ENCODE results near the gene TRPT1. TPM values are rescaled to one million over a fixed set of nuclear protein-coding genes. Genes with fewer than 3 reads are reported as not detected.

The TRPT1 gene
- total and polyA plus RNA-seq, 2 experiments from 2014 or later, result 36.9 to 52.2 TPM

- TF ChIP-seq CREB1 (CRISPR knock-in tag; IDR thresholded peaks at IDR 0.05; ENCODE audit: low read depth) (no peak), ZNF114 (CRISPR knock-in tag; IDR thresholded peaks at IDR 0.05) (no peak), JUNB (IDR thresholded peaks at IDR 0.05; ENCODE audit: unreplicated experiment) (no peak), EZH2 (IDR thresholded peaks at IDR 0.05; ENCODE audit: low read depth, unreplicated experiment) (no peak), ZNF331 (CRISPR knock-in tag; IDR thresholded peaks at IDR 0.05; ENCODE audit: low read depth) (no peak), STAT1 (IDR thresholded peaks at IDR 0.05; ENCODE audit: unreplicated experiment) (no peak), CTCF (conservative IDR thresholded peaks at IDR 0.05; ENCODE audit: low read depth in 2 of 2) (no peak), POLR2AphosphoS5 (IDR thresholded peaks at IDR 0.05; ENCODE audit: low read depth) (no peak), ETS1 (IDR thresholded peaks at IDR 0.05) (no peak), EZH2phosphoT487 (IDR thresholded peaks at IDR 0.05; ENCODE audit: unreplicated experiment) (no peak), NANOG (IDR thresholded peaks at IDR 0.05; ENCODE audit: borderline replicate concordance) (no peak)
- TF ChIP-seq, protein P1, sequence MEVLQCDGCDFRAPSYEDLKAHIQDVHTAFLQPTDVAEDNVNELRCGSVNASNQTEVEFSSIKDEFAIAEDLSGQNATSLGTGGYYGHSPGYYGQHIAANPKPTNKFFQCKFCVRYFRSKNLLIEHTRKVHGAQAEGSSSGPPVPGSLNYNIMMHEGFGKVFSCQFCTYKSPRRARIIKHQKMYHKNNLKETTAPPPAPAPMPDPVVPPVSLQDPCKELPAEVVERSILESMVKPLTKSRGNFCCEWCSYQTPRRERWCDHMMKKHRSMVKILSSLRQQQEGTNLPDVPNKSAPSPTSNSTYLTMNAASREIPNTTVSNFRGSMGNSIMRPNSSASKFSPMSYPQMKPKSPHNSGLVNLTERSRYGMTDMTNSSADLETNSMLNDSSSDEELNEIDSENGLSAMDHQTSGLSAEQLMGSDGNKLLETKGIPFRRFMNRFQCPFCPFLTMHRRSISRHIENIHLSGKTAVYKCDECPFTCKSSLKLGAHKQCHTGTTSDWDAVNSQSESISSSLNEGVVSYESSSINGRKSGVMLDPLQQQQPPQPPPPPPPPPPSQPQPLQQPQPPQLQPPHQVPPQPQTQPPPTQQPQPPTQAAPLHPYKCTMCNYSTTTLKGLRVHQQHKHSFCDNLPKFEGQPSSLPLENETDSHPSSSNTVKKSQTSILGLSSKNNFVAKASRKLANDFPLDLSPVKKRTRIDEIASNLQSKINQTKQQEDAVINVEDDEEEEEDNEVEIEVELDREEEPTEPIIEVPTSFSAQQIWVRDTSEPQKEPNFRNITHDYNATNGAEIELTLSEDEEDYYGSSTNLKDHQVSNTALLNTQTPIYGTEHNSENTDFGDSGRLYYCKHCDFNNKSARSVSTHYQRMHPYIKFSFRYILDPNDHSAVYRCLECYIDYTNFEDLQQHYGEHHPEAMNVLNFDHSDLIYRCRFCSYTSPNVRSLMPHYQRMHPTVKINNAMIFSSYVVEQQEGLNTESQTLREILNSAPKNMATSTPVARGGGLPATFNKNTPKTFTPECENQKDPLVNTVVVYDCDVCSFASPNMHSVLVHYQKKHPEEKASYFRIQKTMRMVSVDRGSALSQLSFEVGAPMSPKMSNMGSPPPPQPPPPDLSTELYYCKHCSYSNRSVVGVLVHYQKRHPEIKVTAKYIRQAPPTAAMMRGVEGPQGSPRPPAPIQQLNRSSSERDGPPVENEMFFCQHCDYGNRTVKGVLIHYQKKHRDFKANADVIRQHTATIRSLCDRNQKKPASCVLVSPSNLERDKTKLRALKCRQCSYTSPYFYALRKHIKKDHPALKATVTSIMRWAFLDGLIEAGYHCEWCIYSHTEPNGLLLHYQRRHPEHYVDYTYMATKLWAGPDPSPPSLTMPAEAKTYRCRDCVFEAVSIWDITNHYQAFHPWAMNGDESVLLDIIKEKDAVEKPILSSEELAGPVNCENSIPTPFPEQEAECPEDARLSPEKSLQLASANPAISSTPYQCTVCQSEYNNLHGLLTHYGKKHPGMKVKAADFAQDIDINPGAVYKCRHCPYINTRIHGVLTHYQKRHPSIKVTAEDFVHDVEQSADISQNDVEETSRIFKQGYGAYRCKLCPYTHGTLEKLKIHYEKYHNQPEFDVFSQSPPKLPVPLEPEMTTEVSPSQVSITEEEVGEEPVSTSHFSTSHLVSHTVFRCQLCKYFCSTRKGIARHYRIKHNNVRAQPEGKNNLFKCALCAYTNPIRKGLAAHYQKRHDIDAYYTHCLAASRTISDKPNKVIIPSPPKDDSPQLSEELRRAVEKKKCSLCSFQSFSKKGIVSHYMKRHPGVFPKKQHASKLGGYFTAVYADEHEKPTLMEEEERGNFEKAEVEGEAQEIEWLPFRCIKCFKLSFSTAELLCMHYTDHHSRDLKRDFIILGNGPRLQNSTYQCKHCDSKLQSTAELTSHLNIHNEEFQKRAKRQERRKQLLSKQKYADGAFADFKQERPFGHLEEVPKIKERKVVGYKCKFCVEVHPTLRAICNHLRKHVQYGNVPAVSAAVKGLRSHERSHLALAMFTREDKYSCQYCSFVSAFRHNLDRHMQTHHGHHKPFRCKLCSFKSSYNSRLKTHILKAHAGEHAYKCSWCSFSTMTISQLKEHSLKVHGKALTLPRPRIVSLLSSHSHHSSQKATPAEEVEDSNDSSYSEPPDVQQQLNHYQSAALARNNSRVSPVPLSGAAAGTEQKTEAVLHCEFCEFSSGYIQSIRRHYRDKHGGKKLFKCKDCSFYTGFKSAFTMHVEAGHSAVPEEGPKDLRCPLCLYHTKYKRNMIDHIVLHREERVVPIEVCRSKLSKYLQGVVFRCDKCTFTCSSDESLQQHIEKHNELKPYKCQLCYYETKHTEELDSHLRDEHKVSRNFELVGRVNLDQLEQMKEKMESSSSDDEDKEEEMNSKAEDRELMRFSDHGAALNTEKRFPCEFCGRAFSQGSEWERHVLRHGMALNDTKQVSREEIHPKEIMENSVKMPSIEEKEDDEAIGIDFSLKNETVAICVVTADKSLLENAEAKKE (CRISPR knock-in tag; IDR thresholded peaks at IDR 0.05), result no peak
- TF ChIP-seq, protein P2, sequence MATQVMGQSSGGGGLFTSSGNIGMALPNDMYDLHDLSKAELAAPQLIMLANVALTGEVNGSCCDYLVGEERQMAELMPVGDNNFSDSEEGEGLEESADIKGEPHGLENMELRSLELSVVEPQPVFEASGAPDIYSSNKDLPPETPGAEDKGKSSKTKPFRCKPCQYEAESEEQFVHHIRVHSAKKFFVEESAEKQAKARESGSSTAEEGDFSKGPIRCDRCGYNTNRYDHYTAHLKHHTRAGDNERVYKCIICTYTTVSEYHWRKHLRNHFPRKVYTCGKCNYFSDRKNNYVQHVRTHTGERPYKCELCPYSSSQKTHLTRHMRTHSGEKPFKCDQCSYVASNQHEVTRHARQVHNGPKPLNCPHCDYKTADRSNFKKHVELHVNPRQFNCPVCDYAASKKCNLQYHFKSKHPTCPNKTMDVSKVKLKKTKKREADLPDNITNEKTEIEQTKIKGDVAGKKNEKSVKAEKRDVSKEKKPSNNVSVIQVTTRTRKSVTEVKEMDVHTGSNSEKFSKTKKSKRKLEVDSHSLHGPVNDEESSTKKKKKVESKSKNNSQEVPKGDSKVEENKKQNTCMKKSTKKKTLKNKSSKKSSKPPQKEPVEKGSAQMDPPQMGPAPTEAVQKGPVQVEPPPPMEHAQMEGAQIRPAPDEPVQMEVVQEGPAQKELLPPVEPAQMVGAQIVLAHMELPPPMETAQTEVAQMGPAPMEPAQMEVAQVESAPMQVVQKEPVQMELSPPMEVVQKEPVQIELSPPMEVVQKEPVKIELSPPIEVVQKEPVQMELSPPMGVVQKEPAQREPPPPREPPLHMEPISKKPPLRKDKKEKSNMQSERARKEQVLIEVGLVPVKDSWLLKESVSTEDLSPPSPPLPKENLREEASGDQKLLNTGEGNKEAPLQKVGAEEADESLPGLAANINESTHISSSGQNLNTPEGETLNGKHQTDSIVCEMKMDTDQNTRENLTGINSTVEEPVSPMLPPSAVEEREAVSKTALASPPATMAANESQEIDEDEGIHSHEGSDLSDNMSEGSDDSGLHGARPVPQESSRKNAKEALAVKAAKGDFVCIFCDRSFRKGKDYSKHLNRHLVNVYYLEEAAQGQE (IDR thresholded peaks at IDR 0.05; ENCODE audit: unreplicated experiment), result no peak
- Mint-ChIP-seq H3K27ac (peak overlapping the region; percentile 98), H3K4me1 (peaks cover 27% of the 10 kb centered on the region), H3K9me3 (no peaks in the 10 kb centered on the region), H3K4me3 (peak overlapping the region; percentile 93), H3K27me3 (ENCODE audit: insufficient read depth, low read depth, poor library complexity) (peaks cover 30% of the 10 kb centered on the region), H3K36me3 (ENCODE audit: low read depth) (peaks cover 24% of the 10 kb centered on the region)
- Histone ChIP-seq H3K27ac (ENCODE audit: low read depth) (peak overlapping the region; percentile 94; the same call in 1 of the 2 replicates), H3K27me3 (ENCODE audit: insufficient read depth) (no peaks in the 10 kb centered on the region), H2AFZ (no peak overlapping the region; the same call in 1 of the 2 replicates), H3F3A (replicated peaks; ENCODE audit: low read depth) (peaks cover 28% of the 10 kb centered on the region), H3K4me1 (ENCODE audit: insufficient read depth) (peaks cover 17% of the 10 kb centered on the region; the same call in 1 of the 2 replicates), H3K4me2 (peak overlapping the region; percentile 96), H3K4me3 (peak overlapping the region; percentile 97), H3K79me2 (replicated peaks; ENCODE audit: insufficient read depth) (peaks cover 25% of the 10 kb centered on the region), H3K36me3 (ENCODE audit: insufficient read depth) (no peaks in the 10 kb centered on the region), H4K20me1 (replicated peaks; ENCODE audit: insufficient read depth) (no peaks in the 10 kb centered on the region; the same call in 1 of the 2 replicates), H3K9me2 (ENCODE audit: insufficient read depth) (no peaks in the 10 kb centered on the region)
- no peak for DNase-seq (ENCODE audit: low spot score)
- ATAC-seq, result peak; percentile 62
These were observed 15.2 kb upstream of the TRPT1 start for GRCh38 chr11:64241241-64241490.
